Right forelimb (tissue), 1 donor: ENCODE data around the gene KRT35.

Source experiments
- DNase-seq: peaks from one replicate; pipeline ENCODE4 v3.0.0-alpha.2; 2018

Gene KRT35

GRCh38 chr17:41481036-41481435 is at the start of gene KRT35:
KRT35 (minus strand) TSS chr17:41481151; CDS start chr17:41481097, 54 bp downstream.
- DNase-seq, result no peak

GRCh38 chr17:41530062-41531048 is 49.4 kb upstream of the KRT35 start:
- no peak for DNase-seq

GRCh38 chr17:41529491-41529915 is 48.6 kb upstream of the KRT35 start:
- no peak for DNase-seq

GRCh38 chr17:41528959-41529353 is 48.0 kb upstream of the KRT35 start:
- no peak for DNase-seq

- no peak for DNase-seq
Measured at GRCh38 chr17:41527063-41528023, 46.4 kb upstream of the KRT35 start.

- DNase-seq, result no peak
Measured at GRCh38 chr17:41524261-41524660, 43.3 kb upstream of the KRT35 start.

- no peak for DNase-seq
Measured at GRCh38 chr17:41523787-41524186, 42.8 kb upstream of the KRT35 start.

- DNase-seq, result no peak
Measured at GRCh38 chr17:41523225-41523593, 42.3 kb upstream of the KRT35 start.

GRCh38 chr17:41522301-41523224 is 41.6 kb upstream of the KRT35 start:
- DNase-seq, result no peak

GRCh38 chr17:41521574-41522261 is 40.8 kb upstream of the KRT35 start:
- DNase-seq, result no peak

GRCh38 chr17:41520821-41521521 is 40.0 kb upstream of the KRT35 start:
- DNase-seq, result no peak

- DNase-seq, result no peak
Measured at GRCh38 chr17:41519501-41520224, 38.7 kb upstream of the KRT35 start.

- no peak for DNase-seq
Measured at GRCh38 chr17:41518789-41519449, 38.0 kb upstream of the KRT35 start, which contains the start of gene KRT15. KRT15 (minus strand) TSS chr17:41518890; CDS start chr17:41518827, 63 bp downstream.

- DNase-seq, result no peak
Measured at GRCh38 chr17:41518031-41518430, 37.1 kb upstream of the KRT35 start.

GRCh38 chr17:41516830-41517283 is 35.9 kb upstream of the KRT35 start:
- no peak for DNase-seq

GRCh38 chr17:41516147-41516829 is 35.3 kb upstream of the KRT35 start:
- DNase-seq, result no peak

GRCh38 chr17:41513168-41513547 is 32.2 kb upstream of the KRT35 start:
- DNase-seq, result no peak

GRCh38 chr17:41512546-41513167 is 31.7 kb upstream of the KRT35 start:
- DNase-seq, result no peak
